SK-N-SH (cell line): ENCODE results near the gene CLASP1. TPM values are rescaled to one million over a fixed set of nuclear protein-coding genes. Genes with fewer than 3 reads are reported as not detected.

Experiments used
- CTCF ChIA-PET: fragments of 300-600, 350-600 bp; formaldehyde crosslinking; extraction: SDS; loops from one replicate; lab custom pipeline; 2021; lab: Yijun Ruan, JAX
- POLR2A ChIA-PET: fragments of 350-600 bp; sonication (Branson Sonifier 250); formaldehyde crosslinking; extraction: SDS; loops from one replicate; lab custom pipeline; 2020; ENCODE audit warnings: antibody characterized with exemption, inconsistent platforms; lab: Yijun Ruan, JAX
- DNase-seq: peaks from one replicate; pipeline ENCODE4 v3.0.0; 2012
- H2AFZ ChIP-seq: fragments of 200-600 bp; sonication (generic); 2 replicates; pipeline ENCODE4 v1.8.1; 2016; ENCODE audit warnings: antibody characterized with exemption, mild to moderate bottlenecking, low read depth
- H3F3A ChIP-seq: fragments of 200-600 bp; sonication (generic); replicated peaks from 2 replicates; pipeline ENCODE3; 2016; ENCODE audit warnings: antibody characterized with exemption, mild to moderate bottlenecking; ENCODE audit not compliant: insufficient read depth
- H3K27ac ChIP-seq, 2 experiments: fragments of 200-500 bp in 1 of 2; fragments of 200-600 bp in 1 of 2; sonication (Bioruptor generic) in 1 of 2; sonication (generic), shearing (Covaris generic) in 1 of 2; 2 replicates each; pipeline versions ENCODE4 v1.5.1 to v1.6.1; 2014 to 2016; ENCODE audit warnings: low read depth in 2 of 2, inconsistent platforms in 1 of 2, low read length in 1 of 2, mild to moderate bottlenecking in 1 of 2, mixed read lengths in 1 of 2
- H3K27me3 ChIP-seq: fragments of 200-600 bp; sonication (generic), shearing (Covaris generic); 2 replicates; pipeline ENCODE4 v1.6.1; 2016; ENCODE audit warnings: mixed run types; ENCODE audit not compliant: insufficient read depth
- H3K36me3 ChIP-seq, 2 experiments: fragments of 200-500 bp in 1 of 2; fragments of 200-600 bp in 1 of 2; sonication (Bioruptor generic) in 1 of 2; sonication (generic) in 1 of 2; replicated peaks in 1 of 2; 2 replicates each; pipeline versions ENCODE3 to v1.5.1; 2014 to 2016; ENCODE audit warnings: low read length in 1 of 2, mild to moderate bottlenecking in 1 of 2; ENCODE audit not compliant: insufficient read depth in 2 of 2, control insufficient read depth in 1 of 2
- H3K4me1 ChIP-seq, 2 experiments: fragments of 200-500 bp in 1 of 2; fragments of 200-600 bp in 1 of 2; sonication (Bioruptor generic) in 1 of 2; sonication (generic), shearing (Covaris generic) in 1 of 2; 2 replicates each; pipeline versions ENCODE4 v1.5.1 to v1.6.1; 2014 to 2016; ENCODE audit warnings: low read depth in 1 of 2, low read length in 1 of 2, mixed run types in 1 of 2; ENCODE audit not compliant: insufficient read depth in 2 of 2, control insufficient read depth in 1 of 2
- H3K4me2 ChIP-seq: fragments of 200-600 bp; sonication (generic), shearing (Covaris generic); 2 replicates; pipeline ENCODE4 v1.6.1; 2017; ENCODE audit warnings: mixed run types
- H3K4me3 ChIP-seq, 2 experiments: fragments of 200-500 bp in 1 of 2; fragments of 200-600 bp in 1 of 2; sonication (Bioruptor generic) in 1 of 2; sonication (generic), shearing (Covaris generic) in 1 of 2; 2 replicates each; pipeline versions ENCODE4 v1.5.1 to v1.8.1; 2014 to 2016; ENCODE audit warnings: low read depth in 2 of 2, inconsistent platforms in 1 of 2, low read length in 1 of 2, mild to moderate bottlenecking in 1 of 2, mixed read lengths in 1 of 2, moderate library complexity in 1 of 2
- H3K79me2 ChIP-seq: fragments of 200-600 bp; sonication (generic); 2 replicates; pipeline ENCODE4 v1.8.1; 2017; ENCODE audit warnings: mild to moderate bottlenecking; ENCODE audit not compliant: insufficient read depth
- H3K9ac ChIP-seq: fragments of 200-600 bp; sonication (generic); 2 replicates; pipeline ENCODE4 v1.6.1; 2017; ENCODE audit warnings: mixed run types
- H3K9me2 ChIP-seq: fragments of 200-600 bp; sonication (generic); 2 replicates; pipeline ENCODE4 v1.6.1; 2017; ENCODE audit warnings: mixed run types
- H3K9me3 ChIP-seq: fragments of 200-600 bp; sonication (generic); 2 replicates; pipeline ENCODE4 v1.6.1; 2017; ENCODE audit warnings: mixed run types, mild to moderate bottlenecking, moderate library complexity
- H4K20me1 ChIP-seq: fragments of 200-600 bp; sonication (generic); 2 replicates; pipeline ENCODE4 v1.6.1; 2017; ENCODE audit warnings: mild to moderate bottlenecking, mixed run types; ENCODE audit not compliant: insufficient read depth
- CHD2 ChIP-seq: fragments of 150-350 bp; IDR thresholded peaks from 2 replicates; pipeline ENCODE4 v1.6.1; 2018; ENCODE audit warnings: low read length; ENCODE audit not compliant: partially characterized antibody
- CTCF ChIP-seq: fragments of 200-600 bp; sonication (generic); IDR thresholded peaks from 2 replicates; pipeline ENCODE4 v1.6.1; 2017; ENCODE audit warnings: antibody characterized with exemption, mild to moderate bottlenecking, moderate library complexity
- ELF1 ChIP-seq: IDR thresholded peaks from 2 replicates; pipeline ENCODE4 v1.4.0; 2012
- EP300 ChIP-seq, 2 experiments: IDR thresholded peaks; 2 replicates each; pipeline versions ENCODE4 v1.4.0 to v1.6.1; 2012; ENCODE audit warnings: borderline replicate concordance in 1 of 2, low read depth in 1 of 2, low read length in 1 of 2
- EZH2phosphoT487 ChIP-seq: fragments of 200-600 bp; sonication (generic); IDR thresholded peaks from 2 replicates; pipeline ENCODE4 v1.6.1; 2017; ENCODE audit warnings: low read depth, mixed run types, mild to moderate bottlenecking, antibody characterized with exemption, moderate library complexity, borderline replicate concordance
- FOXM1 ChIP-seq: IDR thresholded peaks from 2 replicates; pipeline ENCODE4 v1.4.0; 2012; ENCODE audit warnings: low read depth, mild to moderate bottlenecking
- GATA2 ChIP-seq: sonication (generic); formaldehyde crosslinking; IDR thresholded peaks from 2 replicates; pipeline ENCODE4 v1.5.0; 2020; ENCODE audit warnings: mild to moderate bottlenecking, missing genetic modification reagents
- MEF2A ChIP-seq: IDR thresholded peaks from 2 replicates; pipeline ENCODE4 v1.4.0; 2012; ENCODE audit warnings: low read depth, borderline replicate concordance
- MXI1 ChIP-seq: IDR thresholded peaks from 2 replicates; pipeline ENCODE4 v1.6.1; 2012; ENCODE audit warnings: mild to moderate bottlenecking, low read depth, low read length, improper control_type of control experiment
- PBX3 ChIP-seq: IDR thresholded peaks from 2 replicates; pipeline ENCODE4; 2012
- POLR2AphosphoS5 ChIP-seq: IDR thresholded peaks from 2 replicates; pipeline ENCODE4 v1.6.1; 2012; ENCODE audit warnings: low read depth, low read length
- RAD21 ChIP-seq: IDR thresholded peaks from 2 replicates; pipeline ENCODE4 v1.6.1; 2012; ENCODE audit warnings: mild to moderate bottlenecking, low read length
- REST ChIP-seq: IDR thresholded peaks from 2 replicates; pipeline ENCODE4 v1.6.1; 2012; ENCODE audit warnings: mild to moderate bottlenecking, low read depth, low read length, moderate library complexity
- TEAD4 ChIP-seq: IDR thresholded peaks from 2 replicates; pipeline ENCODE4 v1.4.0; 2012; ENCODE audit warnings: mild to moderate bottlenecking, borderline replicate concordance; ENCODE audit not compliant: insufficient read depth
- USF2 ChIP-seq: fragments of 150-350 bp; IDR thresholded peaks from 2 replicates; pipeline ENCODE4 v1.6.1; 2017; ENCODE audit warnings: antibody characterized with exemption, low read length, low read depth, borderline replicate concordance
- YY1 ChIP-seq: IDR thresholded peaks from 2 replicates; pipeline ENCODE4 v1.4.0; 2012; ENCODE audit warnings: low read depth, mild to moderate bottlenecking
- ZBTB33 ChIP-seq: IDR thresholded peaks from 2 replicates; pipeline ENCODE4 v1.4.0; 2012; ENCODE audit warnings: low read depth, borderline replicate concordance
- WGBS: methylation state at CpG from one replicate; pipeline ENCODE4 v1.1.6; 2017; ENCODE audit warnings: low lambda C conversion rate; 5-methylcytosine and 5-hydroxymethylcytosine counted together
- polyA plus RNA-seq, 3 experiments: library from polyadenylated mRNA; depleted of rRNA; stranded (reverse); fragments of >200 nt; gene quantifications; 2 replicates each; pipeline ENCODE4 v1.2.3, GENCODE V29; 2012

Gene CLASP1
- polyA plus RNA-seq, 1 of the 3 experiments (the other 2 are of a cell fraction) = 4.9 TPM

GRCh38 chr2:121492409-121492808, 156.9 kb downstream of the CLASP1 start:
- DNase-seq = no peak
- Histone ChIP-seq H3K9ac (no peak overlapping the region), H3K4me3 (no peak overlapping the region), H3K4me2 (no peak overlapping the region), H3K36me3 (peaks cover 0 to 6% of the 10 kb centered on the region in 2 experiments), H3K27me3 (no peaks in the 10 kb centered on the region), H2AFZ (no peak overlapping the region), H3K27ac (no peak overlapping the region), H3K9me3 (no peaks in the 10 kb centered on the region), H3K4me1 (peaks cover 12 to 23% of the 10 kb centered on the region in 2 experiments; a peak in 3 of 4 replicates), H3K79me2 (peaks cover 46% of the 10 kb centered on the region; the same call in 1 of the 2 replicates), H3F3A (no peaks in the 10 kb centered on the region), H3K9me2 (no peaks in the 10 kb centered on the region), H4K20me1 (no peaks in the 10 kb centered on the region)
- ChIA-PET POLR2A (no interaction called here), CTCF (no interaction called here)
- no peak for TF ChIP-seq MXI1
- TF ChIP-seq ELF1 = no peak
- TF ChIP-seq YY1 = no peak
- no peak for TF ChIP-seq FOXM1
- no peak for TF ChIP-seq REST
- TF ChIP-seq CHD2 = no peak
- no peak for TF ChIP-seq ZBTB33
- TF ChIP-seq EP300 (IDR thresholded peaks at IDR 0.05; ENCODE audit: borderline replicate concordance in 1 of 2, low read depth in 1 of 2, low read length in 1 of 2) = no peak
- TF ChIP-seq TEAD4 = no peak
- TF ChIP-seq RAD21 = no peak
- TF ChIP-seq MEF2A = no peak
- TF ChIP-seq CTCF = no peak
- TF ChIP-seq EZH2phosphoT487 = no peak
- no peak for TF ChIP-seq GATA2 (CRISPR knock-in tag)
- TF ChIP-seq USF2 = no peak
- TF ChIP-seq PBX3 = no peak
- no peak for TF ChIP-seq POLR2AphosphoS5
- WGBS = 93% methylated on average over 3 of the region's 3 CpGs
